K562 (cell line): ENCODE results near the gene DZIP1. TPM values are rescaled to one million over a fixed set of nuclear protein-coding genes. Genes with fewer than 3 reads are reported as not detected.

Experiments used
- ARNT ChIP-seq, 2 experiments: fragments of 450-650 bp; IDR thresholded peaks; 2 replicates each; pipeline ENCODE4 v1.6.1; 2016; ENCODE audit warnings: mild to moderate bottlenecking in 1 of 2
- BMI1 ChIP-seq: fragments of 150-350 bp; IDR thresholded peaks from 2 replicates; pipeline ENCODE4 v1.6.1; 2014; ENCODE audit warnings: low read length
- CEBPZ ChIP-seq: fragments of 150-350 bp; IDR thresholded peaks from 2 replicates; pipeline ENCODE4 v1.6.1; 2014; ENCODE audit warnings: low read depth, mild to moderate bottlenecking, low read length, borderline replicate concordance
- ESRRA ChIP-seq: fragments of 450-650 bp; IDR thresholded peaks from 2 replicates; pipeline ENCODE4 v1.6.1; 2014; ENCODE audit warnings: low read depth, mild to moderate bottlenecking, moderate library complexity, borderline replicate concordance
- GABPB2 ChIP-seq: fragments of 250-450 bp; sonication (Bioruptor Pico); conservative IDR thresholded peaks from 2 replicates; pipeline ENCODE4 v1.5.1; 2021; ENCODE audit warnings: mild to moderate bottlenecking
- GATA2 ChIP-seq: sonication (generic); formaldehyde crosslinking; IDR thresholded peaks from 2 replicates; pipeline ENCODE4 v1.4.0; 2020; ENCODE audit warnings: mild to moderate bottlenecking, missing genetic modification reagents
- KDM1A ChIP-seq, 2 experiments: fragments of 450-650 bp; IDR thresholded peaks; 2 replicates each; pipeline ENCODE4 v1.6.1; 2016; ENCODE audit warnings: mild to moderate bottlenecking in 2 of 2
- KLF13 ChIP-seq: fragments of 450-650 bp; IDR thresholded peaks from 2 replicates; pipeline ENCODE4 v1.6.1; 2016; ENCODE audit warnings: missing genetic modification characterization, low read depth, mild to moderate bottlenecking, missing compliant biosample characterization, moderate library complexity, borderline replicate concordance
- MAFG ChIP-seq: fragments of 450-650 bp; conservative IDR thresholded peaks from 2 replicates; pipeline ENCODE4 v1.6.1; 2016; ENCODE audit warnings: missing genetic modification characterization, missing compliant biosample characterization
- PRDM10 ChIP-seq: fragments of 450-650 bp; IDR thresholded peaks from 2 replicates; pipeline ENCODE4 v1.6.1; 2018; ENCODE audit not compliant: partially characterized antibody
- RBM14 ChIP-seq: fragments of 200-400 bp; formaldehyde crosslinking; IDR thresholded peaks from 2 replicates; pipeline ENCODE4 v1.6.1; 2018; ENCODE audit warnings: low read depth, mild to moderate bottlenecking, low read length, moderate library complexity, borderline replicate concordance; ENCODE audit not compliant: insufficient read depth
- SMAD2 ChIP-seq: fragments of 150-350 bp; IDR thresholded peaks from 2 replicates; pipeline ENCODE4 v1.6.1; 2014; ENCODE audit warnings: low read depth, mild to moderate bottlenecking, low read length
- SNAPC5 ChIP-seq: fragments of 250-450 bp; sonication (Bioruptor Pico); IDR thresholded peaks from 2 replicates; pipeline ENCODE4 v1.8.0; 2021; ENCODE audit warnings: moderate library complexity, mild to moderate bottlenecking, inconsistent platforms
- TEAD1 ChIP-seq, 2 experiments: fragments of 450-650 bp in 1 of 2; sonication (generic) in 1 of 2; formaldehyde crosslinking; IDR thresholded peaks; 2 replicates each; pipeline versions ENCODE4 v1.4.0 to v1.8.0; 2020 to 2022; ENCODE audit warnings: mild to moderate bottlenecking in 2 of 2, missing genetic modification reagents in 1 of 2
- ZBTB34 ChIP-seq: fragments of 250-450 bp; sonication (Bioruptor Pico); IDR thresholded peaks from 2 replicates; pipeline ENCODE4 v1.8.0; 2021; ENCODE audit warnings: mild to moderate bottlenecking, moderate library complexity
- ZKSCAN1 ChIP-seq: fragments of 150-350 bp; IDR thresholded peaks from 2 replicates; pipeline ENCODE4 v1.6.1; 2016; ENCODE audit warnings: low read depth, low read length
- ZNF133 ChIP-seq: fragments of 250-450 bp; sonication (Bioruptor Pico); IDR thresholded peaks from 2 replicates; pipeline ENCODE4 v1.4.0; 2020; ENCODE audit warnings: mild to moderate bottlenecking
- ZNF431 ChIP-seq: sonication (generic); formaldehyde crosslinking; IDR thresholded peaks from 2 replicates; pipeline ENCODE4 v1.8.0; 2022; ENCODE audit warnings: mild to moderate bottlenecking, missing genetic modification reagents
- ZNF586 ChIP-seq: fragments of 450-650 bp; formaldehyde crosslinking; conservative IDR thresholded peaks from 2 replicates; pipeline ENCODE4 v1.4.0; 2020; ENCODE audit warnings: mild to moderate bottlenecking, moderate library complexity
- ZNF668 ChIP-seq: fragments of 250-450 bp; sonication (Bioruptor Pico); IDR thresholded peaks from 2 replicates; pipeline ENCODE4 v1.8.0; 2022; ENCODE audit warnings: mild to moderate bottlenecking, inconsistent platforms
- polyA plus RNA-seq, 8 experiments: library from polyadenylated mRNA; depleted of rRNA in 4 of 8; stranded (reverse) in 5 of 8; unstranded in 3 of 8; fragments of >200 nt; fragmentation: Nextera tagmentation in 2 of 8; fragmentation: Illumina TruSeq in 1 of 8; extraction: Ambion mirVana in 2 of 8; extraction: Trizol in 1 of 8; gene quantifications; 2 replicates each; pipeline versions ENCODE4 v1.2.1 to v1.2.3, GENCODE V29; 2011 to 2014; ENCODE audit warnings: inconsistent platforms in 1 of 8, missing spikeins in 1 of 8
- total RNA-seq, 7 experiments: library from RNA; depleted of rRNA in 6 of 7; stranded (reverse); fragments of >200 nt in 6 of 7; fragmentation: Illumina TruSeq in 2 of 7; extraction: Trizol in 2 of 7; gene quantifications; 2 replicates each; pipeline versions ENCODE4 v1.2.1 to v1.2.3, GENCODE V29; 2011 to 2021; ENCODE audit warnings: low replicate concordance in 1 of 7

Gene DZIP1
- total and polyA plus RNA-seq, 9 of the 15 experiments (the other 6 are each of a cell fraction or from before 2014, with no cell fraction given) = 0.07 TPM; not detected in 8

- TF ChIP-seq ZNF586 (CRISPR knock-in tag) = no peak
- no peak for TF ChIP-seq BMI1
- TF ChIP-seq KDM1A (IDR thresholded peaks at IDR 0.05) = no peak
- no peak for TF ChIP-seq ARNT (IDR thresholded peaks at IDR 0.05)
- TF ChIP-seq PRDM10 = no peak
- TF ChIP-seq RBM14 = 0 out of 2 replicates have a peak, but pooled peaks have one; percentile 48
- peak; percentile 22; the same call in 1 of the 2 replicates for TF ChIP-seq ESRRA
- TF ChIP-seq ZBTB34 (CRISPR knock-in tag) = no peak
- no peak for TF ChIP-seq GABPB2 (CRISPR knock-in tag)
- TF ChIP-seq ZNF668 = no peak
- TF ChIP-seq KLF13 (tag) = no peak
- TF ChIP-seq ZNF431 = peak; percentile 44; the same call in 1 of the 2 replicates
- TF ChIP-seq ZKSCAN1 = no peak
- TF ChIP-seq SMAD2 = no peak
- no peak for TF ChIP-seq MAFG (tag)
- no peak for TF ChIP-seq CEBPZ
- no peak for TF ChIP-seq TEAD1 (CRISPR knock-in tag; IDR thresholded peaks at IDR 0.05)
- no peak for TF ChIP-seq ZNF133
- TF ChIP-seq SNAPC5 (CRISPR knock-in tag) = no peak
- TF ChIP-seq GATA2 = 0 out of 2 replicates have a peak, but pooled peaks have one; percentile 24
Measured at GRCh38 chr13:95676762-95677563, 32.5 kb upstream of the DZIP1 start, which contains the start of gene DNAJC3 (continued).
